Omental fat pad (tissue), 4 donors: ENCODE results near the gene ABL1. TPM values are rescaled to one million over a fixed set of nuclear protein-coding genes. Genes with fewer than 3 reads are reported as not detected.

Experiments used
- ATAC-seq: fragments of 150-250 bp; one replicate; pipeline ENCODE4 v1.9.1; 2016; ENCODE audit warnings: mild to moderate bottlenecking, moderate library complexity; ENCODE audit not compliant: low FRiP score
- DNase-seq: peaks from one replicate; pipeline ENCODE4 v3.0.0-alpha.2; 2019; ENCODE audit warnings: low spot score
- total RNA-seq, 4 donors: library from RNA; depleted of rRNA; stranded (reverse); fragments of >200 nt; gene quantifications; one replicate each; pipeline ENCODE4 v1.1.0, GENCODE V29; 2016
- TF ChIP-seq, protein P1 (sequence below), 3 donors: fragments of 450-650 bp; IDR thresholded peaks; one replicate each; pipeline ENCODE4 v1.5.1; 2016 to 2017; ENCODE audit warnings: antibody characterized with exemption in 3 of 3, mild to moderate bottlenecking in 3 of 3, moderate library complexity in 2 of 3

The ABL1 gene
- total RNA-seq, 4 donors from 2014 or later: 48.8 to 82.8 (median 75.3) TPM

DNA sequence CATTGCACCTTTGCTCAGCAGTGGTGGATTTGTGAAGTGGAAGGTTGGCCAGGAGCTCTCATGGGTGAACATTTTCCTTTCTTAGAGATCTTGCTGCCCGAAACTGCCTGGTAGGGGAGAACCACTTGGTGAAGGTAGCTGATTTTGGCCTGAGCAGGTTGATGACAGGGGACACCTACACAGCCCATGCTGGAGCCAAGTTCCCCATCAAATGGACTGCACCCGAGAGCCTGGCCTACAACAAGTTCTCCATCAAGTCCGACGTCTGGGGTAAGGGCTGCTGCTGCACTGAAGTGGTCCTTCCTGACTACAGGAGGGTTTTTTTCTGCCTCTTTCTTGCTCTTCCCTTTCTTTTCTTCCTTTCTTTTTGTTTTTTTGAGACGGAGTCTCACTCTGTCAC, 39.7 kb downstream of the ABL1 start:
- ATAC-seq (no peak), DNase-seq (no peak)
- TF ChIP-seq, protein P1, sequence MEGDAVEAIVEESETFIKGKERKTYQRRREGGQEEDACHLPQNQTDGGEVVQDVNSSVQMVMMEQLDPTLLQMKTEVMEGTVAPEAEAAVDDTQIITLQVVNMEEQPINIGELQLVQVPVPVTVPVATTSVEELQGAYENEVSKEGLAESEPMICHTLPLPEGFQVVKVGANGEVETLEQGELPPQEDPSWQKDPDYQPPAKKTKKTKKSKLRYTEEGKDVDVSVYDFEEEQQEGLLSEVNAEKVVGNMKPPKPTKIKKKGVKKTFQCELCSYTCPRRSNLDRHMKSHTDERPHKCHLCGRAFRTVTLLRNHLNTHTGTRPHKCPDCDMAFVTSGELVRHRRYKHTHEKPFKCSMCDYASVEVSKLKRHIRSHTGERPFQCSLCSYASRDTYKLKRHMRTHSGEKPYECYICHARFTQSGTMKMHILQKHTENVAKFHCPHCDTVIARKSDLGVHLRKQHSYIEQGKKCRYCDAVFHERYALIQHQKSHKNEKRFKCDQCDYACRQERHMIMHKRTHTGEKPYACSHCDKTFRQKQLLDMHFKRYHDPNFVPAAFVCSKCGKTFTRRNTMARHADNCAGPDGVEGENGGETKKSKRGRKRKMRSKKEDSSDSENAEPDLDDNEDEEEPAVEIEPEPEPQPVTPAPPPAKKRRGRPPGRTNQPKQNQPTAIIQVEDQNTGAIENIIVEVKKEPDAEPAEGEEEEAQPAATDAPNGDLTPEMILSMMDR (IDR thresholded peaks at IDR 0.05): no peak

DNA sequence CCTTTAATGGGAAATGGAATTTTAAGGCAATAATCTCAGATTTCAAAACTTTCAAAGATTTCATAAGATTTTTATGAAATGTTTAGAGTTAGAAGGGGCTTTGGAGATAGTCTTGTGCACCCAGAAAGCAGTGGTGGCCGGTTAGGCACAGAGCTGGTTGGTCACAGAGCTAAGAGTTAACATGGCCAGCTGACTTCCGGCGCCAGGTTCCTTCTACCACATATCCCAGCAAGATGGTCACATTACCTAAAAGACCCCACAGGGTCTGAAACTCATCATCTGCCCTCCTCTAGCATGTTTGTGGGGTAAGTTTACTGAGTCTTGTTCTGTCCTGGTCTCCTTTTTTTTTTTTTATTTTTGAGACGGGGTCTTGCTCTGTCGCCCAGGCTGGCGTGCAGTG, 42.2 kb downstream of the ABL1 start:
- DNase-seq: no peak
- TF ChIP-seq, protein P1 (IDR thresholded peaks at IDR 0.05): no peak
- ATAC-seq: no peak

DNA sequence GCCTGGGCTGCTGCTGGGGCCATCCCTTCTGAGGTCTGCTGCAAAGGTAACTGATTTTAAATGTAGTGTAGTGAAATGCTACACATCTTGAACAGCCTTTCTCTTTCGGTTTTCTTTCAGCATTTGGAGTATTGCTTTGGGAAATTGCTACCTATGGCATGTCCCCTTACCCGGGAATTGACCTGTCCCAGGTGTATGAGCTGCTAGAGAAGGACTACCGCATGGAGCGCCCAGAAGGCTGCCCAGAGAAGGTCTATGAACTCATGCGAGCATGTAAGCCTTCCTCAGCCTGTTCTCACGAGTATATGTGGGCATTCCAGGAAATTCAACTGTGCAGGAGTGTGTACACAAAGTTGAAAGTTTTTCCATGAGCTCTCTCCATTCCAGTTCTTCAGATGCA, 43.2 kb downstream of the ABL1 start:
- DNase-seq (no peak), ATAC-seq (no peak)
- TF ChIP-seq, protein P1 (IDR thresholded peaks at IDR 0.05): no peak

DNA sequence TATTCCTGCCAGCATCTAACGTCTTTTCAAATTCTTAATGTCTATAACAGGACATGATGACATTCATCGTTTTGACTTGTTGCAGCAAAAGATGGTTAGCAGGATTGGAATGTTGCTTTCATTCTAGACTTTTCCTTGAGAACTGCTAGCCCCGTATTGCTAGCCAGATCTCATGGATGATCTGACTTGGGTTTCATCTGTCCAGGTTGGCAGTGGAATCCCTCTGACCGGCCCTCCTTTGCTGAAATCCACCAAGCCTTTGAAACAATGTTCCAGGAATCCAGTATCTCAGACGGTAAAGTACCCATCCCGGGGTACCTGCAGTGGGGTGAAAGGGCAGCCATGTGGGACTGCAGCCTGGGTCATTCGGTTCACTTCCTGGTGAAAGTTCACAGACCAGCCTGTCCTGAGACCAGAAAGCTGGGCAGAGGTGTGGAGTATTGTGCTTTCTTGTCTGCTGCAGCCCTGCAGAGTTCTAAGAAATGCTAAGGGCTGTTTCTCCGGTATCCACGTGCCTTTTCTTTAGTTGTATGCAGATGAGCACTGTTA, 44.9 kb downstream of the ABL1 start:
- DNase-seq (no peak), ATAC-seq (no peak)
- TF ChIP-seq, protein P1 (IDR thresholded peaks at IDR 0.05): no peak

DNA sequence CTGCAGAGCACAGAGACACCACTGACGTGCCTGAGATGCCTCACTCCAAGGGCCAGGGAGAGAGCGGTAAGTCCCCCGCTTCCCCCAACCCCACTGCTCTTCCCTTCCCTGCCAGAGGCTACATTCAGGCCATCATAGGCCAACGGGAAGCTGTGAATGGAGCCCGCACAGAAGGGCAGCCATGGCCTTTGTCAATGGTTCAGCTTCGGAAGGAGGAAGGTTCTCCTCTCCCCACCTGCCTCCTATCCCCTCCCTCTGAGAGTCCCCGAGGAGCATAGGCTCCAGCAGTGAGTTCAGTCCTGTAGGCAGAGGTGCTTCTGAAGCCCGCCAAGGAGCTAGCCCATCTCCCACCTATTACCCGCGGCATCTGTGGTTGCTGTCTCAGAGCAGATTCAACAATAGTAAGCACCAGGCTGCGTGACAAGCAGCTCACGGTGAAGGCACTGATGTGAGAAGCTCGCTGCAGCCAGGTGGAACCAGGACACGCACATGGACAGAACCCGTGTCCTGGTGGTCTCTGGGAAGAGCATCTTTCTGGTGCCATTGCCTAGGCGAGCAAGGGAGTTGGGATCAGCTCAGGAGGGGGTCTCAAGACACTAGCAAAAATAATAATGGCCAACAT, 45.7 kb downstream of the ABL1 start:
- DNase-seq: no peak
- ATAC-seq: no peak
- TF ChIP-seq, protein P1 (IDR thresholded peaks at IDR 0.05): no peak

DNA sequence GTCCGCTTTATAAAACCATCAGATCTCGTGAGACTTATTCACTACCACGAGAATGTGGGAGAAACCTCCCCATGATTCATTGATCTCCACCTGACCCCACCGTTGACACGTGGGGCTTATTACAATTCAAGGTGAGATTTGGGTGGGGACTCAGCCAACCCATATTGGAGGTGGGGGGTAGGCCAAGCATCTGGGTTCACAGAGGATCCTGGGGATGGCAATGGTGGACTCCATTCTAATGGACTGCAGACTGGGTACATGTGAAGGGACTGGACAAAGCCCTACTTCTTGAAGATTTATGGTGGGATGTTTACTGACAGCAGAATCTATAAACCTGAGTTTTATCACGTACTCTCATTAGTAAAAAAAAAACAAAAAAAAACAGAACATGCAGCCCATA, 46.5 kb downstream of the ABL1 start:
- TF ChIP-seq, protein P1 (IDR thresholded peaks at IDR 0.05): no peak
- DNase-seq (no peak), ATAC-seq (no peak)

DNA sequence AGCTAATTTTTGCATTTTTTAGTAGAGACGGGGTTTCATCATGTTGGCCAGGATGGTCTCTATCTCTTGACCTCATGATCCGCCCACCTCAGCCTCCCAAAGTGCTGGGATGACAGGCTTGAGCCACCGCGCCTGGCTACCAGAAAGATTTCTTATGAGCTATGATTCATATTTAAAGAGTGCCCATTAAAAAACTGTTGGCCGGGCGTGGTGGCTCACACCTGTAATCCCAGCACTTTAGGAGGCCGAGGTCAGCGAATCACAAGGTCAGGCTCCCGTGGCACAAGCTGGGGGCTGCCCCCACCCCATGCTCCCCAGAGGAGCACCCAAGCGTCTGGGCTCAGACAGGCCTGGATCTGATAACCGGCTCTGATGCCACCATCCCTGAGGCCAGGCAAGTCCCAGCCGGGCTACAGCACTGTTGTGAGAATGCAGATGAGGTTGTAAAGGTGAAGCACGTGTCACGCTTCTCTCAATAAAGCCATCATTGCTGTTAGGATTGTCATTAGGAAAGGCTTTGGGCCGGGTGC, 47.7 kb downstream of the ABL1 start:
- ATAC-seq: no peak
- DNase-seq: no peak

More for the DNA sequence above, 47.7 kb downstream of the ABL1 start:
- TF ChIP-seq, protein P1 (IDR thresholded peaks at IDR 0.05): no peak
